Non-pigmented ciliary epithelial cell (primary cell): ENCODE results near the gene RASGRP2.
A peak's percentile ranks its signal among the peaks of the same experiment; 100 is the strongest.

ENCODE experiments used
- DNase-seq: peaks from one replicate; pipeline ENCODE4 v3.0.0-alpha.2; 2010; ENCODE audit warnings: low read depth

RASGRP2 gene

DNA sequence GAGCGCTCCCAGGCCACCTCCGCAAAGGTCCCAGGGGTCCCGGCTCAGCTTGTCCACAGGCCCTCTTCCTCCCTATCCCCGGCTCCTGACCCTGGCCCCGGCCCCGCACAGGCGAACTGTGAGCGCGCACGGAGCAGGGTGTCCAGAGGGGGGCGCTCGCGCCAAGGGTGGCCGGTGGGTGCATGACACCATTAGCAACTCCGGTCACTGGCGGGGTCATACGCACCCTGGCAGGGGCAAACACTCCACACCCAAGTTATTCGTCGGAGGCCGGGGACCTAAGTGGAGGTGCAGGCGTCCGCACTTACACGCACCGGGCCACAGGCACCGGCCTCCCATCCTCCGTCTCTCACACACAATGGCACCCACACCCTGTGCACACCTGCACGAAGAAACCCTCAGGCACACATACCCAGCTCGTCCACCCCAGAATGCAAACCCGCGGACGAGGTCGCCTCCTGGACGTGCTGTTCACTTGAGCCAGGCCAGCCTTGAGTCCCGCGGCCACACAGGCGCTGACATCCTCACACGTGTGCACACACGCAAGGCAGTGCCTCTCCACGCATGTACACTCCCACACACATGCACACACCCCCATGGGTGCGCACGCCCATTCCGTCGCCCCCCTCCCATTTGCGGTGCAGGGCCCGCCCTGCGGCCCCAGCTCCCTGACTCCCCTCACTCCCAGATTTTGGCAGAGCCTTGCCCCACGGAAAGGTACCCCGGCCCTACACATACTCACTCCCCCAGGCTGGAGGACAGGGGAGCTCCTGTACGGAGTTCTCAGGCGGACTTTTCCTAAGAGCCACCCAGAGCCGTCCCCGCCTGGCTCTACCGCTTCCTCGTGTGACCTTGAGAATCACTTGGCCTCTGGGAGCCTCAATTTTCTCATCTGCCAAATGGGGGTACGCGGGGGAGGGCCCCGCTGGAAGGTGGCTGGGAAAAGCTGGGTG is at the start of gene RASGRP2:
RASGRP2 (minus strand) TSS at position 552 of the 953 bp plus-strand sequence. CDS start 1,276 bp downstream, outside the sequence.
- DNase-seq, result no peak

DNA sequence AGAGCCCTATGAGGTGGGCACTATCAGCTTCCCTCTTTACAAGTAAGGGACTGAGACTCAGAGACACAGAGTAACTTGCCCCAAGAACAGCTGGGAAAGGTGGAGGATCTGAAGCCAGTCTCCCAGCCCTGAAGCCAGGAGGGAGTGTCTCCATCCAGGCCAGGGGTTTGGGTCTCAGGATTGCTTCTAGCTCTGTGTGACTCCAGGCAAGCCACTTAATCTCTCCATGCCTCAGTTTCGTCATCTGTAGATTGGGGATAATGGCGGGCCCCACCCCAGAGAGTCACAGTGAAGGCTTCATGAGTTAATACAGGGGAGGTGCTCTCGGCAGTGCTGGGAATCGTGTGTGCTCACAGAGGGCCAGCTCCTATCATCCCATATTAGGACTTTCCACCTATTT is 48.5 kb upstream of the RASGRP2 start:
- DNase-seq, result no peak

GRCh38 chr11:64791781-64792291 is 47.9 kb upstream of the RASGRP2 start:
- no peak for DNase-seq

- DNase-seq, result no peak
Measured at GRCh38 chr11:64790205-64791095, 46.5 kb upstream of the RASGRP2 start.

DNA sequence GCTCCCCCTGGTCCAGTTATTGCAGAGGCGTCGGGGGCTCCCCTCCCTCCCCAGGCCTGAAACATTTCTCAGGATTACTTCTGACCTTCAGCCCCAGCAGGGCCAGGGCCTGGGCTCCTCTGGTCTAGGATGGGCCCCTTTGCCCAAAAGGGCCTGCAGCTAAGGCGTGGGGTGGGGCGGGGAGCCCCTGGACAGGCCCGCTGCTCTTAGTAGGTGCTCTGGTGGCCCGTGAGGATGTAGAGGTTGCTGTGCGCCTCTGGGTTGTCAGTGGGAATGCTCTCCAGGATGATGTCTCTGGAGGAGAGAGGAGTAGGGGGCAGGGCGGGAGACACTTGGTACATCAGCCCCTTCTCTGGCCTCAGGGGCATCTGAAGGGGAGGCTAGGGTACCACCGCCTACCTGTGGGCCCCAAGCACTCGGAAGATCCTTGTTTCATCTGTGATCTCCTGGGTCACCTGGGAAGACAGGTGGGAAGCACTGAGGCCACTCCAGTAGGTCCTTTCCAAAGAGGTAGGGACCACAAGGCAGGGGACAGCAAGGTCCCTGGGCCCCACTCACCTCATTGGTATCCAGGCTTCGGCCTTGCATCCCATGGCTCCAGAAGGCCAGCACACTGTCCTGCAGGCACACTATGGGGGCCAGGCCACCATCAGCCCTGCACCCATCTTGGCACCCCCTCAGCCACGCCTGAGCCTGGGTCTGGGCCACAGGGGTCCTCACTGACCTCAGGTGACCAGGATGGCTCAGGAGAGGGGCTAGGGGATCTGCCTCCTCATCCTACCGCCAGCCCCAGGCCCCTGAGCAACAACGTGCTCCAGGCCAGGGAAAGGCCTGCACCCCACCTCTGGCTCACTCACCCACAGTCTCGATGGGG is 45.6 kb upstream of the RASGRP2 start:
- DNase-seq, result no peak

GRCh38 chr11:64788321-64789215 is 44.6 kb upstream of the RASGRP2 start:
- no peak for DNase-seq

- no peak for DNase-seq
Measured at GRCh38 chr11:64787526-64788320, 43.8 kb upstream of the RASGRP2 start.

DNA sequence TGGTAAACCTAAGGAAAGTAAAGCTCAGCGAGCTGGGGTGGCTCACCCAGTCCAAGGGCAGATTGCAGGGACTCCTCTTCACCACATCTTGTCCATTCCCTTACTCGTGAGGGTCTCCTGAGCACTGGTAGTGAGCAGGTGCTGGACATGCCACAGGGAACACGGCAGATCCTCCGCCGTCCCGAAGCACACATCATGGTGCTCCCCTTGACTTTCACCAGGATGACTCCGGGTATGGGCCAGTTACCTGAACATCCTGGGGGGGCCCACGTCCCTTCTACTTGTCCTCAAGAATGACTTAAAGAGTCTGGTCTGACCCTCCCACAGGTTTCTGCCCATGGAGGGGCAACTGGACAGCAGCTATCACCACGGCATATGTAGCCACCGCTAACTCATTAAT is 42.4 kb upstream of the RASGRP2 start:
- DNase-seq, result no peak

DNA sequence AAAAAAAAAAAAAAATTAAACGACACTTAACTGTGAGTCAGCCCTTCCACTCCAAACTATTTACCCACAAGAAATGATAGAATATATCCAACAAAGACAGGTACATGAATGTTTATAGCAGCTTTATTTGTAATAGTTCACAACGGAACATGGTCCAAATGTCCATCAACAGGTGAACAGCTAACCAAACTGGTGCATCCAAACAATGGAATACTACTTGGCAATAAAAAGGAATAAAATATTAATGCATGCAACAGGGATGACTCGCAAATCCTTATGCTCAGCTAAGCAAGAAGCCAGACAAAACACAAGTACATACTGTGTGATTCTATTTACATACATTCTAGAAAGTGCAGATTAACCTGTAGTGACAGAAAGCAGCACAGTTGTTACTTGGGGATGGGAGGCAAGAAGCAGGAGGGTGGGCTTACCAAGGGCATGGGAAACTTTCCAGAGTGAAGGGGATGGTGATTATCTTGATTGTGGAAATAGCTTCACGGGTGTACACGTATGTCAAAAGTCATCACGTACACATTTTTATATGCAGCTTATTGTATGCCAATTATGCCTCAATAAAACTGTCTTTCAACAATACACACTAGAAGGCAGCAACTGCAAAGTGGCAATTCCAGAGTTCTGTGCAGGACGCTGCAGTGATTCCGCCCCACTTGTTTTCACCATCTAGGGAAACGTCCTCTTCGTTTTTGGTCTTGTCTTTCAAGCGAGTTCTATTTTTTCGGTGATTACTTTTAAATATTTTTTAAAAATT is 41.1 kb upstream of the RASGRP2 start:
- no peak for DNase-seq

GRCh38 chr11:64778473-64779298 is 34.7 kb upstream of the RASGRP2 start, which contains the start of gene SF1:
Gene SF1, minus strand, starts transcription at chr11:64778542. Its CDS starts 150 bp downstream, at chr11:64778392.
- peak; percentile 98 for DNase-seq

DNA sequence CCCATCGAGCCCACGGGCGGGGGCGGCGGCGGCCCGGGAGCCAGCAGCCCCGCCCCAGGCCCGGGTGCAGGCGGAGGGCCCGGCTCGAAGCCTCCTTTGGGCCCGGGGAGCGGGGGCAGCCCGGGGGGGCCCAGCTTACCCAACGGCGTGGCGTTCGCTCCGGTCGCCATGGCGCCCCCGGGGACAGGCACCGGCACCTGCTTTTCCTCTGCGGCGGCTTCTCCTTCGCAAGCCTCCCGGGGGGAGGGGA is 34.2 kb upstream of the RASGRP2 start:
- DNase-seq, result no peak

DNA sequence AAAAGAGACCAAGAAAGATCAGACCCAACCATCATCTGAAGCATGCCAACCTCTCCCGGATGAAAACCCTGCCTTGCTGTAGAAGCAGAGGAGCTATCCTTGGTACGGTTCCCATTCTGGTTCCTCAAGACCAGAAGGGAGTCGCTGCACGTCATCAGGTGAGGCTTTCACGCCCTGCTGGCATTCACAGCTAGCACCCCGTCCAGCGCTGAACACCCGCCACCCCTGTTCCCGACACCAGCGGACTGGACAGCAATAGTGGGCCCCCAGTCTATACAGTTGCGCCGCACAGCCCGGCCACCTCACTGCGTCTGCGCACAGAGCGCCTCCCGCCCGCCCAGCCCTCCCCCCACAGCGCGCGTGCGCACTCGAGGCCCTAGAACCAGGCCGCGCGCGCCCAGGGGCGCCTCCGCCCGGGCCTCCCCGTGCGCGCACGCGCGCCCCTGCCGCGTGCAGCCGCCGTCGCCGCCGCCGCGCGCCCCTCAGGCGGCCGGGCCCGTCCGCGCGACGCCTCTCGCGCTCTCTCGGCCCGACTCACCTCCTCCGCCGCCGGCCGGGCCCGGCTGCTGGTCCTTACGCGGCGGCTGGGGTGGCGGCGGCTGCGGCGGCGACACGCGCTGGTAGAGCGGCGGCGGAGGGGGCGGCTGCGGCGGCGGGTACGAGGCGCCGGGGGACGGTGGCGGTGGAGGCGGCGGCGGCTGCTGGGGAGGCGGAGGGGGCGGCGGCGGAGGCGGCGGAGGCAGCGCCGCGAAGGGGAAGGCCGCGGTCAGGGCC is 33.7 kb upstream of the RASGRP2 start:
- DNase-seq, result peak; percentile 36

- no peak for DNase-seq
Measured at GRCh38 chr11:64776875-64777274, 32.9 kb upstream of the RASGRP2 start.

DNA sequence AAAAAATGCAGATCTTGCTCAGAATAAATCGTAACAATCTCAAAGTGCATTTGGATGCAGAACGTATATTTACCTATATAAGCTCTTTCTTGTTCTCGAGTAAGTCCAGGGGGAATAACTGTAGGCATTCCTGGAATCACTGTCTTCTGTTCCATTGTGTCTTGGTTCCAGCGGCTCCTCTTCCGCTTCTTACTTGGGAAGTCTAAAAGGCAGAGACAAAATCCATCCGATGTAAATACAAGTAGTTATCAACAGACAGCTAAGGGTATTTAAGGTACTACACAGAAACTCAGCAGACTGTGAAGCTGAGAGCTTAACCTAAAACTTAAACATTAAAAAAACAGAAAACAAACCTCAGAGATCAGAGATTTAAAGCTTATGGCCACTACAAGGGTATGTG is 32.5 kb upstream of the RASGRP2 start:
- no peak for DNase-seq

GRCh38 chr11:64774144-64774543 is 30.2 kb upstream of the RASGRP2 start:
- DNase-seq, result no peak

GRCh38 chr11:64772303-64773018 is 28.5 kb upstream of the RASGRP2 start:
- DNase-seq, result no peak

GRCh38 chr11:64771861-64772260 is 27.9 kb upstream of the RASGRP2 start:
- DNase-seq, result no peak
